GM12872 (cell line): ENCODE data around the gene PRELID2.
A peak's percentile ranks its signal among the peaks of the same experiment; 100 is the strongest.

ENCODE experiments used
- CTCF ChIP-seq: IDR thresholded peaks from 3 replicates; pipeline ENCODE4 v1.5.1; 2011; ENCODE audit warnings: low read depth, mild to moderate bottlenecking, low read length, moderate library complexity; ENCODE audit not compliant: insufficient read depth

The PRELID2 gene

GRCh38 chr5:145835848-145836239, 702 bp upstream of the PRELID2 start:
- TF ChIP-seq CTCF: no peak

GRCh38 chr5:145834554-145834916, 607 bp downstream of the PRELID2 start:
- no peak for TF ChIP-seq CTCF

- TF ChIP-seq CTCF: no peak
Observed at GRCh38 chr5:145833631-145834200, 1.4 kb downstream of the PRELID2 start.

- no peak for TF ChIP-seq CTCF
Observed at GRCh38 chr5:145830594-145830993, 4.5 kb downstream of the PRELID2 start.

GRCh38 chr5:145829708-145830361, 5.3 kb downstream of the PRELID2 start:
- no peak for TF ChIP-seq CTCF

GRCh38 chr5:145826895-145827674, 8.1 kb downstream of the PRELID2 start:
- TF ChIP-seq CTCF: no peak

- TF ChIP-seq CTCF: peak; percentile 67
Observed at GRCh38 chr5:145825751-145826180, 9.4 kb downstream of the PRELID2 start.
